SW480 (cell line): ENCODE data around the gene MBNL3.

ENCODE experiments used
- DNase-seq: peaks from one replicate; pipeline ENCODE4 v3.0.0-alpha.2; 2016; ENCODE audit warnings: low spot score

Gene MBNL3

GRCh38 chrX:132414404-132414803 is 74.4 kb downstream of the MBNL3 start:
- no peak for DNase-seq

GRCh38 chrX:132413459-132413858 is 75.4 kb downstream of the MBNL3 start:
- no peak for DNase-seq

GRCh38 chrX:132412208-132412607 is 76.6 kb downstream of the MBNL3 start:
- DNase-seq, result no peak

GRCh38 chrX:132411310-132411977 is 77.4 kb downstream of the MBNL3 start:
- DNase-seq, result no peak

GRCh38 chrX:132409780-132410556 is 78.9 kb downstream of the MBNL3 start:
- DNase-seq, result no peak

GRCh38 chrX:132407691-132408090 is 81.1 kb downstream of the MBNL3 start:
- DNase-seq, result no peak

GRCh38 chrX:132406106-132406505 is 82.7 kb downstream of the MBNL3 start:
- no peak for DNase-seq

- DNase-seq, result no peak
Measured at GRCh38 chrX:132404266-132404665, 84.6 kb downstream of the MBNL3 start.

GRCh38 chrX:132401935-132402334 is 86.9 kb downstream of the MBNL3 start:
- peak; percentile 41 for DNase-seq

- no peak for DNase-seq
Measured at GRCh38 chrX:132400706-132401105, 88.1 kb downstream of the MBNL3 start.

- DNase-seq, result no peak
Measured at GRCh38 chrX:132395645-132396044, 93.2 kb downstream of the MBNL3 start.

GRCh38 chrX:132395026-132395425 is 93.8 kb downstream of the MBNL3 start:
- no peak for DNase-seq

- DNase-seq, result no peak
Measured at GRCh38 chrX:132394591-132394990, 94.2 kb downstream of the MBNL3 start.

GRCh38 chrX:132393992-132394391 is 94.8 kb downstream of the MBNL3 start:
- DNase-seq, result no peak

- DNase-seq, result no peak
Measured at GRCh38 chrX:132393485-132393884, 95.4 kb downstream of the MBNL3 start.

- DNase-seq, result no peak
Measured at GRCh38 chrX:132393085-132393484, 95.8 kb downstream of the MBNL3 start.

GRCh38 chrX:132390792-132391191 is 98.0 kb downstream of the MBNL3 start:
- DNase-seq, result no peak

- DNase-seq, result no peak
Measured at GRCh38 chrX:132389480-132389879, 99.4 kb downstream of the MBNL3 start.

- no peak for DNase-seq
Measured at GRCh38 chrX:132388371-132388770, 100.5 kb downstream of the MBNL3 start.

GRCh38 chrX:132384301-132384700 is 104.5 kb downstream of the MBNL3 start:
- DNase-seq, result no peak

GRCh38 chrX:132382068-132382467 is 106.8 kb downstream of the MBNL3 start:
- DNase-seq, result no peak

GRCh38 chrX:132378281-132378680 is 110.6 kb downstream of the MBNL3 start:
- no peak for DNase-seq

GRCh38 chrX:132375941-132376340 is 112.9 kb downstream of the MBNL3 start:
- peak; percentile 2 for DNase-seq

GRCh38 chrX:132373610-132374009 is 115.2 kb downstream of the MBNL3 start:
- no peak for DNase-seq
